ENCODE results near the gene RIMOC1. TPM values are rescaled to one million over a fixed set of nuclear protein-coding genes. Genes with fewer than 3 reads are reported as not detected.

The RIMOC1 gene
- total and polyA plus RNA-seq, 2 of the 8 experiments (the other 6 are each of a cell fraction or from before 2014, with no cell fraction given), result 20.6 to 35.1 TPM

GRCh38 chr5:41856644-41857491 is 47.3 kb upstream of the RIMOC1 start:
- Histone ChIP-seq H2AFZ (ENCODE audit: low read length) (no peak overlapping the region), H3K4me2 (ENCODE audit: insufficient read depth in 1 of 2, low read depth in 2 of 2, low read length in 2 of 2) (no peak overlapping the region), H3K79me2 (ENCODE audit: control insufficient read depth in 1 of 2, insufficient read depth in 2 of 2, low read length in 2 of 2) (no peaks in the 10 kb centered on the region), H3K9me3 (ENCODE audit: insufficient read depth in 2 of 2, low read depth in 1 of 2, low read length in 1 of 2) (no peaks in the 10 kb centered on the region), H3K79me1 (ENCODE audit: low read depth, low read length) (no peaks in the 10 kb centered on the region), H3K56ac (replicated peaks; ENCODE audit: insufficient read length, low read depth, low read length) (no peak overlapping the region), H3K9ac (replicated peaks in 1 of 4; ENCODE audit: extremely low read depth in 1 of 4, low read depth in 3 of 4, low read length in 3 of 4) (no peak overlapping the region), H3K4ac (replicated peaks; ENCODE audit: insufficient read length, low read depth, low read length) (no peak overlapping the region), H4K91ac (replicated peaks; ENCODE audit: insufficient read length, low read length) (no peak overlapping the region), H2BK12ac (ENCODE audit: low read depth, low read length) (no peak overlapping the region), H4K8ac (ENCODE audit: extremely low read depth, insufficient read depth, low read length) (0 out of 2 replicates have a peak overlapping the region, but pooled peaks have one; percentile 12), H3K23ac (ENCODE audit: insufficient read length) (no peak overlapping the region), H4K5ac (ENCODE audit: insufficient read length, low read depth, low read length) (no peak overlapping the region), H3K18ac (ENCODE audit: extremely low read depth, low read length) (no peak overlapping the region), H2BK15ac (ENCODE audit: low read length) (no peak overlapping the region), H4K20me1 (replicated peaks in 1 of 2; ENCODE audit: control insufficient read depth in 1 of 2, insufficient read depth in 2 of 2, low read length in 2 of 2) (peaks cover 0 to 3% of the 10 kb centered on the region in 2 experiments), H2BK20ac (ENCODE audit: low read length) (no peak overlapping the region), H3K36me3 (ENCODE audit: control insufficient read depth in 2 of 4, insufficient read depth in 4 of 4, low read length in 3 of 4) (peaks cover 2 to 21% (median 7%) of the 10 kb centered on the region in 4 experiments; a peak in 5 of 8 replicates), H3K4me3 (ENCODE audit: extremely low read depth in 1 of 4, insufficient read depth in 2 of 4, low read depth in 3 of 4, low read length in 4 of 4) (no peak overlapping the region), H2BK5ac (ENCODE audit: low read depth, low read length) (no peak overlapping the region), H2BK120ac (replicated peaks; ENCODE audit: low read depth, low read length) (no peak overlapping the region), H3K4me1 (replicated peaks in 1 of 4; ENCODE audit: control insufficient read depth in 3 of 4, insufficient read depth in 4 of 4, low read length in 3 of 4) (no peaks in the 10 kb centered on the region), H2AK5ac (ENCODE audit: low read depth, low read length) (no peak overlapping the region), H3K14ac (ENCODE audit: insufficient read length) (no peak overlapping the region), H3K23me2 (ENCODE audit: low read depth, low read length) (no peaks in the 10 kb centered on the region), H3K27me3 (replicated peaks in 1 of 4; ENCODE audit: control insufficient read depth in 3 of 4, extremely low read depth in 1 of 4, insufficient read depth in 3 of 4, low read length in 3 of 4) (peaks cover 0 to 2% (median 0%) of the 10 kb centered on the region in 4 experiments; a peak in 1 of 7 replicates), H3K27ac (ENCODE audit: low read depth, low read length) (no peak overlapping the region)
- peak in 1 of 2 experiments; percentile 60 for DNase-seq (ENCODE audit: low read depth in 1 of 2, low spot score in 2 of 2)
- 51% methylated on average over 5 of the region's 5 CpGs; no CpG with 5 or more reads in 1 of the 2 experiments for WGBS, 2 experiments (ENCODE audit: extremely low coverage in 1 of 2, insufficient coverage in 1 of 2, insufficient read length in 1 of 2, insufficient replicate concordance in 2 of 2, low coverage in 1 of 2, low lambda C conversion rate in 2 of 2, missing lambda C conversion rate in 1 of 2)
- FAIRE-seq, result peak; percentile 71
- POLR2A ChIA-PET (ENCODE audit: partially characterized antibody), result interaction anchor here (0.7 to 1.3 kb wide), 3 partner anchors 10 to 201 kb away, joined by 3 to 4 read pairs (median 3); partner anchors contain the start of gene OXCT1
- CTCF ChIA-PET (ENCODE audit: partially characterized antibody), result interaction anchor here (0.5 to 5.3 kb wide), 23 partner anchors 9 to 811 kb away, joined by 3 to 56 read pairs (median 4); partner anchors contain the start of genes GHR and RIMOC1
- TF ChIP-seq SAP30 (IDR thresholded peaks at IDR 0.05; ENCODE audit: insufficient read depth, insufficient replicate concordance, low read length), result no peak
- no peak for TF ChIP-seq JUN (IDR thresholded peaks at IDR 0.05; ENCODE audit: low read depth, low read length)
- TF ChIP-seq SUZ12 (IDR thresholded peaks at IDR 0.05; ENCODE audit: low read length), result no peak
- TF ChIP-seq CREB1 (IDR thresholded peaks at IDR 0.05), result no peak
- TF ChIP-seq RAD21 (IDR thresholded peaks at IDR 0.05 in 1 of 2, conservative IDR thresholded peaks at IDR 0.05 in 1 of 2; ENCODE audit: low read depth in 2 of 2, low read length in 2 of 2), result peak; percentile 90 to 91
- TF ChIP-seq SP2 (IDR thresholded peaks at IDR 0.05; ENCODE audit: low read length), result no peak

Data from H1 (cell line).